D721Med (cell line): ENCODE results near the gene MAPKAPK5.

Experiments used
- DNase-seq: peaks from one replicate; pipeline ENCODE4 v3.0.0; 2011; ENCODE audit warnings: low spot score; ENCODE audit not compliant: insufficient read length
- FAIRE-seq: peaks from 2 replicates; lab custom pipeline; 2011; peaks lifted over from hg19 to GRCh38; lab: Jason Lieb, UNC
- TF ChIP-seq, protein P1 (sequence below): IDR thresholded peaks from 2 replicates; pipeline ENCODE4 v1.5.1; 2012; ENCODE audit warnings: mild to moderate bottlenecking, control low read depth; ENCODE audit not compliant: insufficient read depth; ENCODE audit errors: missing control alignments

MAPKAPK5 gene

DNA sequence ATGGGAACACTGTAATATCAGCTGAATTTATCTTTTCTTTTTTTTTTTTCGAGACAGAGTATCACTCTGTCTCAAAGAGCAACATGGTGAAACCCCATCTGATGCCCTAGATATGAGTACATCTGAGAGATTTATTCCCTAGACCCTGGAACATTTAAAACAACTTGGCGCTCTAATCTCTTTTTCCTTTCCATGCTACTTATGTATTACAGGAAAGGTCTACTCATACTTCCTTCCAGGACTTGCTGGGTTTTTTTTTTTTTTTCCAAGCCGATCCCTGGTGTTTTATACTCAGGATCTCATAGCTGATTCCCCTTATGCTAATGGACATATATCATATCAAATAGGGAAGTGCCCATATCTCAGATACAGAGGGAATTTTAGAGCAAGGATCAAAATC is 83.1 kb downstream of the MAPKAPK5 start:
- FAIRE-seq, result no peak
- TF ChIP-seq, protein P1, sequence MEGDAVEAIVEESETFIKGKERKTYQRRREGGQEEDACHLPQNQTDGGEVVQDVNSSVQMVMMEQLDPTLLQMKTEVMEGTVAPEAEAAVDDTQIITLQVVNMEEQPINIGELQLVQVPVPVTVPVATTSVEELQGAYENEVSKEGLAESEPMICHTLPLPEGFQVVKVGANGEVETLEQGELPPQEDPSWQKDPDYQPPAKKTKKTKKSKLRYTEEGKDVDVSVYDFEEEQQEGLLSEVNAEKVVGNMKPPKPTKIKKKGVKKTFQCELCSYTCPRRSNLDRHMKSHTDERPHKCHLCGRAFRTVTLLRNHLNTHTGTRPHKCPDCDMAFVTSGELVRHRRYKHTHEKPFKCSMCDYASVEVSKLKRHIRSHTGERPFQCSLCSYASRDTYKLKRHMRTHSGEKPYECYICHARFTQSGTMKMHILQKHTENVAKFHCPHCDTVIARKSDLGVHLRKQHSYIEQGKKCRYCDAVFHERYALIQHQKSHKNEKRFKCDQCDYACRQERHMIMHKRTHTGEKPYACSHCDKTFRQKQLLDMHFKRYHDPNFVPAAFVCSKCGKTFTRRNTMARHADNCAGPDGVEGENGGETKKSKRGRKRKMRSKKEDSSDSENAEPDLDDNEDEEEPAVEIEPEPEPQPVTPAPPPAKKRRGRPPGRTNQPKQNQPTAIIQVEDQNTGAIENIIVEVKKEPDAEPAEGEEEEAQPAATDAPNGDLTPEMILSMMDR, result no peak

DNA sequence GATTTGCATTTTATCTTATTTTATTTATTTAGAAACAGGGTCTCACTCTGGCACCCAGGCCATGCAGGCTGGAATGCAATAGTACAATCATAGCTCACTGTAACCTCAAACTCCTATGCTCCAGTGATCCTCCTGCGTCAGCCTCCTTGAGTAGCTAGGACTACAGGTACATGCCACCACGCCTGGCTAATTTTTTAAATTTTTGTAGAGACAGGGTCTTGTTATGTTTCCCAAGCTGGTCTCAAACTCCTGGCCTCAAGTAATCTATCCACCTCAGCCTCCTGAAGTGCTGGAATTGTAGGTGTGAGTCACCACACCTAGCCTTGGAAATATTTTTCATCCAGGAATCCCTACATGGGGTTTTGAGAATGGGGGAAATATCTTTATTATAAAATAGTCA is 84.6 kb downstream of the MAPKAPK5 start:
- TF ChIP-seq, protein P1, result no peak
- FAIRE-seq, result no peak

More for the DNA sequence above, 83.1 kb downstream of the MAPKAPK5 start:
- no peak for DNase-seq

DNA sequence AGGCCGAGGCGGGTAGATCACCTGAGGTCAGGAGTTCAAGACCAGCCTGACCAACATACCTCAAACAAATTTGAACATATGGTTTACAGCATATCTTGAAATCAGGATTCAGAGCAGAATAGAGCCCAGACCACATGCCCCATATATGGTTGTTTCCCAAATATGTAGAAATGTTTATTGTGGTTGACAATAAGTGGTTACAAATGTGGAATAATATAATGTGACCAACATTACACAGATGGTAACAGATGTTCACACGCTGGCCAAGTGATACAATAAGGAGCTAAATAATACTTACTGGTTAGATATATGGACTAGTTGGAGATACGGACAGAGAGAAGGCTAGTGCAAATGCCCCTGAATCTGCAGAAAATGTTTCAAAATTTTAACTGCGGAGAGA is 85.3 kb downstream of the MAPKAPK5 start:
- no peak for FAIRE-seq
- DNase-seq, result no peak
- TF ChIP-seq, protein P1, result no peak

More for the DNA sequence above, 84.6 kb downstream of the MAPKAPK5 start:
- no peak for DNase-seq

DNA sequence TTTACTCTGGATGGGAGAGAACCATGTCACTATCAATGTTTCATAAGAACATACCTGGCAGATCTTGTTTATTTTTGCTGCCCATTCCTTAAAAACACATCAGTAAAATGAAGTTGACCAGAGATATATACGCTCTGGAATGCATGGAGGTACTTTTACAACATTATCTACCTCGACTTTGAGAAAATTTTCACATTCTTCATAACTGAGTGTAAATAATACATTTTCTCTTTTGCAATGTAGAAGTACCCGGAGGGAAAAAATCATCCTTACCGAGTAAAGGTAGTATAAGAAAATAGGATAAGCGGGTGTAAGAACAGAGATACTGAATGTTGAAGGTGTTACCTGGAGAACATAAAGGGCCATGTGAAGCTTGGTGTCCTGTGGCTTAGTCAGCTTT is 90.2 kb downstream of the MAPKAPK5 start:
- DNase-seq (no peak), FAIRE-seq (no peak)
- TF ChIP-seq, protein P1, result no peak

DNA sequence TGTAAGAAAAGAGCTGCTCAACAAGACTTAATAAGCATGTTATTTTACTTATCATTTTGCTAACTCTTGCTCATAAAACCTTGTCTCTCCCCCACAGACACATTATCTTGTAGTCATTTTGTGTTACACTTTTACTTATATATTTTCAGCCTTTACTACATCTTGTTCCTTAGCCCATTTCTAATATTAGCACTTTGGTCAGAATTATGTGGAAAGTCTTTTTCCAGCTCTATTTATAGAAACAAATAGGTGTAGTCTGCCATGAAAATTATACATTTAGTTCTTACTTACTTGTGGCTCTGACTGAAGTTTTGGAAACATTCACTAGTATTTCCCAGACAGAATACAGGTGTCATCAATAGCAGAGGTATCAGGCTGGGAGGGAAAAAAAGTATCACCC is 94.8 kb downstream of the MAPKAPK5 start:
- TF ChIP-seq, protein P1, result no peak
- FAIRE-seq (no peak), DNase-seq (no peak)

DNA sequence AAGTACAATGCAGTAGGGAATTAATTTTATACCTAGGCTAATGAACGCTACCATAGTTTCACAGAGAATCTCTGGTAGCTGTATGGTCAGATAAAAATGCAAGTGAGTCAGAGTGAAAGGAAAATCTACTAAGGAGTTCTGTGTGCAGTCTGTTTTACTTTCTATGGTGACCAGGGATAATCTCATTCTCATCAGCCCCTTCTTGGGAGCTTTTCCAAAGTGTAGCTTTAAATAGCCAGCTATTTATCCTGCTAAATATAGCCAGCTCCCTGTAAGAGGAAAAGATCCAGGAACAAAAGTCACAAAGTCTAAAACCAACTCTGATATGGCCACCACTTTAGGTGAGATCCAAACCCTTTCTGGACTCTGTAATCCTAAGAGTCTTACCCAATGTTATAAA is 95.4 kb downstream of the MAPKAPK5 start:
- no peak for FAIRE-seq
- no peak for DNase-seq
- TF ChIP-seq, protein P1, result no peak

DNA sequence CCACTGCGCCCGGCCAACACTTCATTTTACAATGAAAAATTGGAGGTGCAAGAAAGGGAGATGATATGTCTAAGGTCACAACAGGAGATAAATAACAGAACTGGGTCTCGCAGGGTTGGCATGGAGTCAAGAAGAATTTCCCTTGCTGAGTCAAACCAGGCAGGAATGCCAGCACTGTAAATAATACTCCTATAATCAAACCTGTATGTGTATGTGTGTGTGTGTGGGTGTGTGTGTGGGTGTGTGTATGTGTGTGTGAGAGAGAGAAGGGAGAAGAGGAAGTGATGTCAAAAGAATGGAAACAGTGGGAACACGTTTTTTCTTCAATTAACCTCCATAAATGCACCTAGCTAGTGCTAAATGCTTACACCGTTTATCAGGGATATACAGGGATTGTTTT is 100.5 kb downstream of the MAPKAPK5 start:
- no peak for FAIRE-seq
- no peak for DNase-seq
- TF ChIP-seq, protein P1, result no peak
